Measurements from ENCODE around the gene DNAJC19.

Gene DNAJC19

DNA sequence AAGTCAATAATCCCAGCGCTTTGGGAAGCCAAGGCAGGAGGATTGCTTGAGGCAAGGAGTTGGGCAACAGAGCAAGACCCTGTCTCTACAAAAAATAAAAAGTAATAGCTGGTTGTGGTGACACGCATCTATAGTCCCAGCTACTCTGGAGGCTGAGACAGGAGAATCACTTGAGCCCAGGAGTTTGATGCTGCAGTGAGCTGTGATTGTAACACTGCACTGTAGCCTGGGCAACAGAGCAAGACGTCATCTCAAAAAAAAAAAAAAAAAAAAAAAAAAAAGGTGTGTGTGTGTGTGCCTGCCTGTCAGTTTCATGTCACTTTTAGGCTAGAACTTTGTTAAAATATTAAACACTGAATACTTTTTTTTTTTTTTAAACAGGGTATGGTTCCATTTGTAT is 28.4 kb downstream of the DNAJC19 start:
- DNase-seq = no peak

DNA sequence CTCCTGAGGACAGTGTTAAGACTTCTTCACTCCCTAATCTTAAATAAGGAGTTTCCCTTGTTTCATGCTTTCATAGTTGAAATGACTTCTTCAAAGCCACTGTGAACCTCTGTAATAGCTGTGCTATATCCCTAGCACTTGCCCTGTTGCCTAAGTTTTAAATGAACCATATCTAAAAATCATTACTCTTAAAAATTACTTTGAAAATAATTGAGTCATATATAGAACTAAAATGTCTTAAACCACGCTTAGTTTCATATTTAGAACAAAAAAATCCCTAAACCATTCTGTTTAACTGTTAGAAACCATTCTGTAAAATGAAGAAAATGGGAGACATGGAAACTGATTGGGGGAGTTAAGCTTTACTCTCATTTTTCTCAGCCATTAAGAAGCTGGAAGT is 29.8 kb downstream of the DNAJC19 start:
- no peak for DNase-seq

DNA sequence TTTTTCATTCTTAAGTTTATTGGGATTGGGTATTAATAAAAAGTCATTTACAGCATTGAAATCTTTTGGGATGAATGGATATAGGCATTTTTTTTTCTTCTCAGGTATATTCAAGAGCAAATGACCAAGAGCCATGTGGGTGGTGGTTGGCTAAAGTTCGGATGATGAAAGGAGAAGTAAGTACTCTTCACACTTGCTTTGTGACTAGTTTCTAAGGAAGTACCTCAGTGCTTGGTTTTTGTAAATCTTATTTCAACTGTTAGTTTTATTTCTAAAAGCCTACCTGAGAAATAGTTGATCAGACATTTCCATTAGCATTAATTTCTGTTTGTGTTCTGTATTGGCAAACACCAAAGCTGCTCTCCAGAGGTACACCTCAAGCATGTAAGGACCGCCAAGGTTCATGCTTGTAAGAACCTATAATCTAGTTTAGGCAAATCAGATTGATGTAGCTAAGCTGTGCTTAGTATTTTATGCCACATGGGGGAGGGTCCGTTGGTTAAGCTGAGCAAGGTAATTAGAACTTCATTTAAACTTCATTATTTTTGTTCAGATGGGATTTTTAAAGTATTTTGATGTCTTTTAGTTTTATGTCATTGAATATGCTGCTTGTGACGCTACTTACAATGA is 41.7 kb downstream of the DNAJC19 start:
- DNase-seq = peak; percentile 30 to 46

DNA sequence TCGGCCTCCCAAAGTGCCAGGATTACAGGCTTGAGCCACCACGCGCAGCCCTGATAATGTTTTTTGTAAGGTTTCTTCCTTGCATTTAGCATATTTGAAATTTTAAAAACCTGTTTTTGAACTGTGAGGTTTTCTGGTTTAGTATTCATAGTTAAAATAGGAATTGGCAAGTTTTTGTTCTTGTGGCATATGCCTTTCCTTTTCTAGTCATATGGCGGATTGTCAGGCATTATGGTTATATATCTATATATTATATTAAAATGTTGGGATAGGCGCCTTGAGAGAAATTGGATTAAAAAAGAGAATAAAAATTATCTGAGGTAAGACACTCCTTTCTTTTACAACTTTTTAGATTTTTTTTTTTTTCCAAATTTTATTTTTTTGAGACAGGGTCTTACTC is 48.7 kb downstream of the DNAJC19 start:
- no peak for DNase-seq

DNA sequence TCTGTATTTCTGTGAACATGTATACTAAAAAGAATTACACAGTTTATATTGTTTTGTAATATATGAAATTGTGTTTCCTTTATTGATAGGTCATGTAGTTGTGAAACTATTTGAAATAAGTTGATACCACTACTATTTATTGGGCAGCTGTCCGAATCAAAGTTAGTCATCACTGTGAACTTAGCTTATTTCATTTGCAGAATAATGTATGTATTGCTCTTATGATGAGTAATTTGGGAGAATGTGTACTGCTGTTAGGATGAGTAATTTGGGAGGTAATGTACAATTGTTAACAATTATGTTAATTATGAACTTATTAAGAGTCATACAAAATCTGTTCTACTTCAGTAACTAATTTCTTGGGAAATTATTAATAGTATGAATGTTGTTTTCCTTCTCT is 54.9 kb downstream of the DNAJC19 start:
- no peak for DNase-seq

Data from inflammatory macrophage (primary cell).